GM12878 (cell line): Measurements from ENCODE around the gene GARIN5A. TPM values are rescaled to one million over a fixed set of nuclear protein-coding genes. Genes with fewer than 3 reads are reported as not detected.

Source experiments
- ATAC-seq: fragments of 200-7000 bp; cut with Tn5 transposase; 3 replicates; pipeline ENCODE4 v1.9.1; 2020; ENCODE audit warnings: mild to moderate bottlenecking, moderate library complexity
- BruUV-seq: library from RNA; stranded (reverse); fragments of 400-500 nt; replicated peaks from 2 replicates; lab custom pipeline; 2021; lab: Mats Ljungman, UMichigan
- CTCF ChIA-PET: fragments of 300-600 bp; sonication (Branson Sonifier 250); formaldehyde crosslinking; extraction: SDS; loops from one replicate; lab custom pipeline; 2021; ENCODE audit warnings: inconsistent platforms; lab: Yijun Ruan, JAX
- POLR2A ChIA-PET: fragments of 350-600 bp; formaldehyde crosslinking; extraction: SDS; loops from one replicate; lab custom pipeline; 2021; ENCODE audit warnings: inconsistent platforms; lab: Charles Lee
- RAD21 ChIA-PET: fragments of 300-600 bp; sonication (Branson Sonifier 250); formaldehyde crosslinking; loops from one replicate; lab custom pipeline; 2023; ENCODE audit warnings: antibody characterized with exemption; ENCODE audit not compliant: unreplicated experiment; lab: Charles Lee
- SMC1A ChIA-PET: fragments of 300-600 bp; sonication (Branson Sonifier 250); formaldehyde crosslinking; loops from one replicate; lab custom pipeline; 2023; ENCODE audit not compliant: unreplicated experiment, uncharacterized antibody; lab: Charles Lee
- DNase-seq: peaks from one replicate; pipeline ENCODE4 v3.0.0-alpha.2; 2011; ENCODE audit warnings: low read depth, low spot score
- FAIRE-seq: peaks from 3 replicates; lab custom pipeline; 2011; peaks lifted over from hg19 to GRCh38; lab: Jason Lieb, UNC
- H2AFZ ChIP-seq: 2 replicates; pipeline ENCODE4 v1.6.0; 2011; ENCODE audit warnings: low read depth, low read length, control low read depth; ENCODE audit not compliant: control insufficient read depth
- H3K27ac ChIP-seq: 2 replicates; pipeline ENCODE4 v1.5.1; 2011; ENCODE audit warnings: control low read depth; ENCODE audit not compliant: control insufficient read depth, insufficient read depth
- H3K27me3 ChIP-seq, 2 experiments: replicated peaks in 1 of 2; 2 replicates each; pipeline versions ENCODE4 v1.6.0 to v1.6.1; 2011; ENCODE audit warnings: low read length in 1 of 2; ENCODE audit not compliant: control insufficient read depth in 2 of 2, insufficient read depth in 2 of 2
- H3K36me3 ChIP-seq, 2 experiments: 2 replicates each; pipeline ENCODE4 v1.5.1; 2011; ENCODE audit warnings: low read length in 1 of 2; ENCODE audit not compliant: control insufficient read depth in 2 of 2, insufficient read depth in 2 of 2
- H3K4me1 ChIP-seq: 2 replicates; pipeline ENCODE4 v1.6.1; 2011; ENCODE audit warnings: mild to moderate bottlenecking, low read length, moderate library complexity, mixed read lengths; ENCODE audit not compliant: control insufficient read depth, insufficient read depth
- H3K4me2 ChIP-seq: 2 replicates; pipeline ENCODE4 v1.6.0; 2011; ENCODE audit warnings: control low read depth; ENCODE audit not compliant: control insufficient read depth, insufficient read depth
- H3K4me3 ChIP-seq: fragments of 200-600 bp; sonication (generic); 2 replicates; pipeline ENCODE4 v1.5.1; 2016
- H3K79me2 ChIP-seq: 2 replicates; pipeline ENCODE4 v1.6.0; 2011; ENCODE audit warnings: low read length; ENCODE audit not compliant: control insufficient read depth, insufficient read depth
- H3K9ac ChIP-seq: 2 replicates; pipeline ENCODE4 v1.8.0; 2011; ENCODE audit warnings: low read length, control low read depth, mixed read lengths; ENCODE audit not compliant: control insufficient read depth, insufficient read depth
- H3K9me3 ChIP-seq: replicated peaks from 3 replicates; pipeline ENCODE4 v1.5.1; 2011; ENCODE audit warnings: mild to moderate bottlenecking, low read length; ENCODE audit not compliant: control insufficient read depth, insufficient read depth
- H4K20me1 ChIP-seq: 2 replicates; pipeline ENCODE4 v1.6.0; 2011; ENCODE audit not compliant: control insufficient read depth, insufficient read depth
- ASH2L ChIP-seq: fragments of 300-600, 200-600 bp; sonication (generic); IDR thresholded peaks from 2 replicates; pipeline ENCODE4 v1.6.1; 2017; ENCODE audit warnings: low read depth, mild to moderate bottlenecking, borderline replicate concordance
- ATF7 ChIP-seq: fragments of 450-650 bp; IDR thresholded peaks from 2 replicates; pipeline ENCODE4 v1.6.1; 2016; ENCODE audit warnings: low read depth, mild to moderate bottlenecking
- CEBPB ChIP-seq, 2 experiments: fragments of 150-350 bp in 1 of 2; IDR thresholded peaks; 2 replicates each; pipeline ENCODE4 v1.6.1; 2012 to 2014; ENCODE audit warnings: low read depth in 2 of 2, low read length in 2 of 2, borderline replicate concordance in 1 of 2, inconsistent platforms in 1 of 2
- ETV6 ChIP-seq, 2 experiments: fragments of 450-650 bp in 1 of 2; IDR thresholded peaks in 1 of 2; conservative IDR thresholded peaks in 1 of 2; 2 replicates each; pipeline ENCODE4 v1.6.1; 2014; ENCODE audit warnings: antibody characterized with exemption in 1 of 2, borderline replicate concordance in 1 of 2, low read depth in 1 of 2, mild to moderate bottlenecking in 1 of 2, moderate library complexity in 1 of 2
- FOXK2 ChIP-seq: fragments of 450-650 bp; IDR thresholded peaks from 2 replicates; pipeline ENCODE4 v1.6.1; 2017; ENCODE audit warnings: mild to moderate bottlenecking, moderate library complexity
- JUND ChIP-seq: IDR thresholded peaks from 2 replicates; pipeline ENCODE4 v1.6.1; 2012; ENCODE audit warnings: low read depth, mild to moderate bottlenecking, low read length, improper control_type of control experiment, moderate library complexity
- MTA2 ChIP-seq: fragments of 450-650 bp; IDR thresholded peaks from 2 replicates; pipeline ENCODE4 v1.6.1; 2016; ENCODE audit warnings: low read depth, mild to moderate bottlenecking, moderate library complexity
- NR2F1 ChIP-seq: fragments of 450-650 bp; conservative IDR thresholded peaks from 2 replicates; pipeline ENCODE4 v1.6.1; 2017; ENCODE audit warnings: mild to moderate bottlenecking
- NRF1 ChIP-seq: conservative IDR thresholded peaks from 2 replicates; pipeline ENCODE4 v1.6.1; 2011; ENCODE audit warnings: mild to moderate bottlenecking, low read depth, low read length, improper control_type of control experiment
- PML ChIP-seq: IDR thresholded peaks from 2 replicates; pipeline ENCODE4 v1.6.1; 2012; ENCODE audit warnings: low read length, inconsistent platforms
- POLR2AphosphoS2 ChIP-seq: IDR thresholded peaks from 2 replicates; pipeline ENCODE4 v1.6.1; 2011; ENCODE audit warnings: low read depth, mild to moderate bottlenecking, low read length, improper control_type of control experiment, moderate library complexity
- RUNX3 ChIP-seq: IDR thresholded peaks from 2 replicates; pipeline ENCODE4 v1.6.1; 2012; ENCODE audit warnings: low read length, inconsistent platforms
- SUZ12 ChIP-seq: fragments of 200-600 bp; sonication (generic); IDR thresholded peaks from one replicate; pipeline ENCODE4 v1.6.1; 2018; ENCODE audit warnings: antibody characterized with exemption, mild to moderate bottlenecking; ENCODE audit not compliant: unreplicated experiment
- TCF7 ChIP-seq: IDR thresholded peaks from 2 replicates; pipeline ENCODE4 v1.6.1; 2014; ENCODE audit warnings: antibody characterized with exemption, borderline replicate concordance
- WGBS: methylation state at CpG from one replicate; pipeline ENCODE4 v1.1.6; 2016; ENCODE audit warnings: low lambda C conversion rate; ENCODE audit not compliant: insufficient replicate concordance, insufficient coverage; ENCODE audit errors: missing lambda C conversion rate; 5-methylcytosine and 5-hydroxymethylcytosine counted together
- in situ Hi-C: fragments of 300-500 bp; cut with MboI; formaldehyde crosslinking; loops from 9 replicates; pipeline ENCODE4 v1.14.3; 2018; ENCODE audit warnings: mixed read lengths
- intact Hi-C: fragments of 100-400 bp; cut with micrococcal nuclease; formaldehyde crosslinking; loops from one replicate; pipeline ENCODE4 v1.14.2; 2022; ENCODE audit not compliant: unreplicated experiment
- polyA plus RNA-seq, 11 experiments: library from polyadenylated mRNA; depleted of rRNA in 4 of 11; unstranded in 6 of 11; stranded (reverse) in 5 of 11; fragments of >200 nt; fragmentation: Nextera tagmentation in 4 of 11; fragmentation: Illumina TruSeq in 1 of 11; extraction: Ambion mirVana in 4 of 11; extraction: Trizol in 1 of 11; gene quantifications; 1 replicate in 1 of 11; 2 replicates in 10 of 11; pipeline versions ENCODE4 v1.2.1 to v1.2.3, GENCODE V29; 2011 to 2016; ENCODE audit warnings: inconsistent platforms in 2 of 11, missing spikeins in 2 of 11, low read depth in 1 of 11
- total RNA-seq, 4 experiments: library from RNA; depleted of rRNA in 3 of 4; stranded (reverse); fragments of >200 nt in 3 of 4; fragmentation: Illumina TruSeq in 1 of 4; extraction: Trizol in 1 of 4; gene quantifications; 2 replicates each; pipeline versions ENCODE4 v1.2.1 to v1.2.3, GENCODE V29; 2013 to 2021
- TF ChIP-seq, protein P1 (sequence below): fragments of 450-650 bp; formaldehyde crosslinking; IDR thresholded peaks from 2 replicates; pipeline ENCODE4 v1.5.0; 2022; ENCODE audit warnings: mild to moderate bottlenecking, missing genetic modification characterization
- TF ChIP-seq, protein P2 (sequence below): fragments of 450-650 bp; formaldehyde crosslinking; IDR thresholded peaks from 2 replicates; pipeline ENCODE4 v1.4.0; 2022; ENCODE audit warnings: mild to moderate bottlenecking, moderate library complexity
- TF ChIP-seq, protein P3 (sequence below): IDR thresholded peaks from 2 replicates; pipeline ENCODE4 v1.6.1; 2011; ENCODE audit warnings: low read depth, mild to moderate bottlenecking, low read length, moderate library complexity, borderline replicate concordance; ENCODE audit errors: extremely low read depth

GARIN5A gene
- total and polyA plus RNA-seq, 10 of the 15 experiments (the other 5 are each of a cell fraction or from before 2014, with no cell fraction given), result 0.18 to 1.2 (median 0.24) TPM; not detected in 6

DNA sequence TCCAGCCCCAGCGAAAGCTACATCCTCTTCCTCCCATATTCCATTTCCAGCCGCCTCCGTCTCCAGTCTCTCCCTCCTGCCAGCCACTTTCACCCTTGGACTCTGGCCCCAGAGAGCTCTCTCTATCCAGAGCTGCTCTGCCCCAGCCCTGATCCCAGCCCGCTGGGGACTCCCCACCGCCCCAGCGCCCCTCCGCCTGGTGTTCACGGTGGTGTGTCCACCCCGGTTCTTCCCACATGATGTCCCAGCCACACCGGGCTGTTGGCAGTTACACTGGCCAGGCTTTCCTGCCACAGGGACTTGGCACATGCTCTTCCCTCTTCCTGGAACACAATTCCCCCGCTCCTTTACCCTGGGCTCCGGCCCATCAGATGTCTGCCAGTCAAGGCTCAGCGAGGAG lies 11.6 kb downstream of the GARIN5A start:
- H2AFZ ChIP-seq, result no peak overlapping the region
- ATAC-seq, result no peak
- SMC1A ChIA-PET, result no interaction called here
- FAIRE-seq, result no peak
- H3K4me1 ChIP-seq, result peaks cover 15% of the 10 kb centered on the region
- TF ChIP-seq ASH2L (no peak), NR2F1 (no peak), MTA2 (no peak), POLR2AphosphoS2 (no peak), TCF7 (no peak), NRF1 (no peak), ETV6 (conservative IDR thresholded peaks at IDR 0.05 in 1 of 2, IDR thresholded peaks at IDR 0.05 in 1 of 2; ENCODE audit: borderline replicate concordance in 1 of 2, low read depth in 1 of 2) (no peak), JUND (no peak), SUZ12 (no peak), ATF7 (no peak), CEBPB (IDR thresholded peaks at IDR 0.05; ENCODE audit: borderline replicate concordance in 1 of 2, low read depth in 2 of 2, low read length in 2 of 2) (no peak), FOXK2 (no peak), PML (no peak), RUNX3 (no peak)
- TF ChIP-seq, protein P1, sequence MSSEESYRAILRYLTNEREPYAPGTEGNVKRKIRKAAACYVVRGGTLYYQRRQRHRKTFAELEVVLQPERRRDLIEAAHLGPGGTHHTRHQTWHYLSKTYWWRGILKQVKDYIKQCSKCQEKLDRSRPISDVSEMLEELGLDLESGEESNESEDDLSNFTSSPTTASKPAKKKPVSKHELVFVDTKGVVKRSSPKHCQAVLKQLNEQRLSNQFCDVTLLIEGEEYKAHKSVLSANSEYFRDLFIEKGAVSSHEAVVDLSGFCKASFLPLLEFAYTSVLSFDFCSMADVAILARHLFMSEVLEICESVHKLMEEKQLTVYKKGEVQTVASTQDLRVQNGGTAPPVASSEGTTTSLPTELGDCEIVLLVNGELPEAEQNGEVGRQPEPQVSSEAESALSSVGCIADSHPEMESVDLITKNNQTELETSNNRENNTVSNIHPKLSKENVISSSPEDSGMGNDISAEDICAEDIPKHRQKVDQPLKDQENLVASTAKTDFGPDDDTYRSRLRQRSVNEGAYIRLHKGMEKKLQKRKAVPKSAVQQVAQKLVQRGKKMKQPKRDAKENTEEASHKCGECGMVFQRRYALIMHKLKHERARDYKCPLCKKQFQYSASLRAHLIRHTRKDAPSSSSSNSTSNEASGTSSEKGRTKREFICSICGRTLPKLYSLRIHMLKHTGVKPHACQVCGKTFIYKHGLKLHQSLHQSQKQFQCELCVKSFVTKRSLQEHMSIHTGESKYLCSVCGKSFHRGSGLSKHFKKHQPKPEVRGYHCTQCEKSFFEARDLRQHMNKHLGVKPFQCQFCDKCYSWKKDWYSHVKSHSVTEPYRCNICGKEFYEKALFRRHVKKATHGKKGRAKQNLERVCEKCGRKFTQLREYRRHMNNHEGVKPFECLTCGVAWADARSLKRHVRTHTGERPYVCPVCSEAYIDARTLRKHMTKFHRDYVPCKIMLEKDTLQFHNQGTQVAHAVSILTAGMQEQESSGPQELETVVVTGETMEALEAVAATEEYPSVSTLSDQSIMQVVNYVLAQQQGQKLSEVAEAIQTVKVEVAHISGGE (CRISPR knock-in tag), result no peak
- TF ChIP-seq, protein P2, sequence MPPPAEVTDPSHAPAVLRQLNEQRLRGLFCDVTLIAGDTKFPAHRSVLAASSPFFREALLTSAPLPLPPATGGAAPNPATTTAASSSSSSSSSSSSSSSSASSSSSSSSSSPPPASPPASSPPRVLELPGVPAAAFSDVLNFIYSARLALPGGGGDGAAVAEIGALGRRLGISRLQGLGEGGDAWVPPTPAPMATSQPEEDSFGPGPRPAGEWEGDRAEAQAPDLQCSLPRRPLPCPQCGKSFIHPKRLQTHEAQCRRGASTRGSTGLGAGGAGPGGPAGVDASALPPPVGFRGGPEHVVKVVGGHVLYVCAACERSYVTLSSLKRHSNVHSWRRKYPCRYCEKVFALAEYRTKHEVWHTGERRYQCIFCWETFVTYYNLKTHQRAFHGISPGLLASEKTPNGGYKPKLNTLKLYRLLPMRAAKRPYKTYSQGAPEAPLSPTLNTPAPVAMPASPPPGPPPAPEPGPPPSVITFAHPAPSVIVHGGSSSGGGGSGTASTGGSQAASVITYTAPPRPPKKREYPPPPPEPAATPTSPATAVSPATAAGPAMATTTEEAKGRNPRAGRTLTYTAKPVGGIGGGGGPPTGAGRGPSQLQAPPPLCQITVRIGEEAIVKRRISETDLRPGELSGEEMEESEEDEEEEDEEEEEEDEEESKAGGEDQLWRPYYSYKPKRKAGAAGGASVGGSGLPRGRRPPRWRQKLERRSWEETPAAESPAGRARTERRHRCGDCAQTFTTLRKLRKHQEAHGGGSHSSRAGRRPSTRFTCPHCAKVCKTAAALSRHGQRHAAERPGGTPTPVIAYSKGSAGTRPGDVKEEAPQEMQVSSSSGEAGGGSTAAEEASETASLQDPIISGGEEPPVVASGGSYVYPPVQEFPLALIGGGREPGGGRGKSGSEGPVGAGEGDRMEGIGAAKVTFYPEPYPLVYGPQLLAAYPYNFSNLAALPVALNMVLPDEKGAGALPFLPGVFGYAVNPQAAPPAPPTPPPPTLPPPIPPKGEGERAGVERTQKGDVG (CRISPR knock-in tag), result no peak
- TF ChIP-seq, protein P3, sequence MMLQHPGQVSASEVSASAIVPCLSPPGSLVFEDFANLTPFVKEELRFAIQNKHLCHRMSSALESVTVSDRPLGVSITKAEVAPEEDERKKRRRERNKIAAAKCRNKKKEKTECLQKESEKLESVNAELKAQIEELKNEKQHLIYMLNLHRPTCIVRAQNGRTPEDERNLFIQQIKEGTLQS, result no peak
- no peak for DNase-seq
- no peaks in the 10 kb centered on the region for H3K27me3 ChIP-seq
- CTCF ChIA-PET, result interaction anchor here (0.8 to 1.7 kb wide), 3 partner anchors 14 to 108 kb away, joined by 3 to 5 read pairs (median 3); partner anchors contain the start of gene JOSD2
- no peaks in the 10 kb centered on the region for H3K9me3 ChIP-seq
- no peak overlapping the region for H3K9ac ChIP-seq
- no TSS peak for BruUV-seq
- no peaks in the 10 kb centered on the region for H4K20me1 ChIP-seq
- H3K27ac ChIP-seq, result no peak overlapping the region
- 72% methylated on average over 11 of the region's 13 CpGs for WGBS
- RAD21 ChIA-PET, result interaction anchor here (1.3 kb wide), 1 partner anchor 108 kb away, joined by 3 read pairs; no protein-coding TSS in a partner anchor
- in situ Hi-C loops, result loop anchor here (5.0 kb wide), 1 partner anchor 98 kb away; the partner anchor contains the start of gene NAPSA
- no peaks in the 10 kb centered on the region for H3K79me2 ChIP-seq
- POLR2A ChIA-PET, result no interaction called here
- no peak overlapping the region for H3K4me3 ChIP-seq
- no peaks in the 10 kb centered on the region for H3K36me3 ChIP-seq
- no peak overlapping the region for H3K4me2 ChIP-seq
- intact Hi-C loops, result no loop called here
